Measurements from ENCODE around the gene NOD1.

DNA sequence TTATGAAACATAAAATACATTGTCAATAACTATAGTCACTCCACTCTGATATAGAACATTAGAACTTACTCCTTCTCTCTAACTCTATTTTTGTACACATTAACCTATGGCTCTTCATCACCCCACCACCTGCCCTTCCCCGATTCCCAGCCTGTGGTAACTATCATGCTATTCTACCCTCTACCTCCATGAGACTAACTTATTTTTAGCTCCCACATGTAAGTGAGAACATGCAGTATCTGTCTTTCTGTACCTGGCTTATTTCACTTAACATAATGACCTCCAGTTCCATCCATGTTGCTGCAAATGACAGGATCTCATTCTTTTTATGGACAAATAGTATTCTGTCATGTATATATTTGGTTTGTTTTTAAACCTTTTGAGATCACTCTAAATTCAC is 8.8 kb upstream of the NOD1 start:
- TF ChIP-seq, protein P1, sequence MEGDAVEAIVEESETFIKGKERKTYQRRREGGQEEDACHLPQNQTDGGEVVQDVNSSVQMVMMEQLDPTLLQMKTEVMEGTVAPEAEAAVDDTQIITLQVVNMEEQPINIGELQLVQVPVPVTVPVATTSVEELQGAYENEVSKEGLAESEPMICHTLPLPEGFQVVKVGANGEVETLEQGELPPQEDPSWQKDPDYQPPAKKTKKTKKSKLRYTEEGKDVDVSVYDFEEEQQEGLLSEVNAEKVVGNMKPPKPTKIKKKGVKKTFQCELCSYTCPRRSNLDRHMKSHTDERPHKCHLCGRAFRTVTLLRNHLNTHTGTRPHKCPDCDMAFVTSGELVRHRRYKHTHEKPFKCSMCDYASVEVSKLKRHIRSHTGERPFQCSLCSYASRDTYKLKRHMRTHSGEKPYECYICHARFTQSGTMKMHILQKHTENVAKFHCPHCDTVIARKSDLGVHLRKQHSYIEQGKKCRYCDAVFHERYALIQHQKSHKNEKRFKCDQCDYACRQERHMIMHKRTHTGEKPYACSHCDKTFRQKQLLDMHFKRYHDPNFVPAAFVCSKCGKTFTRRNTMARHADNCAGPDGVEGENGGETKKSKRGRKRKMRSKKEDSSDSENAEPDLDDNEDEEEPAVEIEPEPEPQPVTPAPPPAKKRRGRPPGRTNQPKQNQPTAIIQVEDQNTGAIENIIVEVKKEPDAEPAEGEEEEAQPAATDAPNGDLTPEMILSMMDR (IDR thresholded peaks at IDR 0.05) = no peak
- TF ChIP-seq EP300 (IDR thresholded peaks at IDR 0.05) (no peak), ZC3H11A (IDR thresholded peaks at IDR 0.05) (no peak), CBX8 (IDR thresholded peaks at IDR 0.05) (no peak), POLR2A (IDR thresholded peaks at IDR 0.05; ENCODE audit: low read length) (no peak), RFX5 (IDR thresholded peaks at IDR 0.05) (no peak), RCOR1 (IDR thresholded peaks at IDR 0.05; ENCODE audit: low read depth, low read length) (no peak)
- TF ChIP-seq, protein P2, sequence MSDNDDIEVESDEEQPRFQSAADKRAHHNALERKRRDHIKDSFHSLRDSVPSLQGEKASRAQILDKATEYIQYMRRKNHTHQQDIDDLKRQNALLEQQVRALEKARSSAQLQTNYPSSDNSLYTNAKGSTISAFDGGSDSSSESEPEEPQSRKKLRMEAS (IDR thresholded peaks at IDR 0.05) = no peak
- TF ChIP-seq, protein P3, sequence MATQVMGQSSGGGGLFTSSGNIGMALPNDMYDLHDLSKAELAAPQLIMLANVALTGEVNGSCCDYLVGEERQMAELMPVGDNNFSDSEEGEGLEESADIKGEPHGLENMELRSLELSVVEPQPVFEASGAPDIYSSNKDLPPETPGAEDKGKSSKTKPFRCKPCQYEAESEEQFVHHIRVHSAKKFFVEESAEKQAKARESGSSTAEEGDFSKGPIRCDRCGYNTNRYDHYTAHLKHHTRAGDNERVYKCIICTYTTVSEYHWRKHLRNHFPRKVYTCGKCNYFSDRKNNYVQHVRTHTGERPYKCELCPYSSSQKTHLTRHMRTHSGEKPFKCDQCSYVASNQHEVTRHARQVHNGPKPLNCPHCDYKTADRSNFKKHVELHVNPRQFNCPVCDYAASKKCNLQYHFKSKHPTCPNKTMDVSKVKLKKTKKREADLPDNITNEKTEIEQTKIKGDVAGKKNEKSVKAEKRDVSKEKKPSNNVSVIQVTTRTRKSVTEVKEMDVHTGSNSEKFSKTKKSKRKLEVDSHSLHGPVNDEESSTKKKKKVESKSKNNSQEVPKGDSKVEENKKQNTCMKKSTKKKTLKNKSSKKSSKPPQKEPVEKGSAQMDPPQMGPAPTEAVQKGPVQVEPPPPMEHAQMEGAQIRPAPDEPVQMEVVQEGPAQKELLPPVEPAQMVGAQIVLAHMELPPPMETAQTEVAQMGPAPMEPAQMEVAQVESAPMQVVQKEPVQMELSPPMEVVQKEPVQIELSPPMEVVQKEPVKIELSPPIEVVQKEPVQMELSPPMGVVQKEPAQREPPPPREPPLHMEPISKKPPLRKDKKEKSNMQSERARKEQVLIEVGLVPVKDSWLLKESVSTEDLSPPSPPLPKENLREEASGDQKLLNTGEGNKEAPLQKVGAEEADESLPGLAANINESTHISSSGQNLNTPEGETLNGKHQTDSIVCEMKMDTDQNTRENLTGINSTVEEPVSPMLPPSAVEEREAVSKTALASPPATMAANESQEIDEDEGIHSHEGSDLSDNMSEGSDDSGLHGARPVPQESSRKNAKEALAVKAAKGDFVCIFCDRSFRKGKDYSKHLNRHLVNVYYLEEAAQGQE (IDR thresholded peaks at IDR 0.05) = no peak

Data from A549 (cell line).